SK-N-SH treated with all-trans-retinoic acid at 6 μM for 48 hours (cell line): ENCODE results near the gene HTR4.

Experiments used
- ATAC-seq: fragments of 200-7000 bp; cut with Tn5 transposase; 3 replicates; pipeline ENCODE4 v1.9.1; 2020; ENCODE audit warnings: mild to moderate bottlenecking, moderate library complexity
- ARNTL ChIP-seq: fragments of 450-650 bp; formaldehyde crosslinking; IDR thresholded peaks from 2 replicates; pipeline ENCODE4 v1.5.0; 2020; ENCODE audit warnings: low read depth, mild to moderate bottlenecking, moderate library complexity, borderline replicate concordance
- BACH2 ChIP-seq: fragments of 250-450 bp; sonication (Bioruptor Pico); IDR thresholded peaks from 2 replicates; pipeline ENCODE4 v1.9.0; 2021; ENCODE audit warnings: mild to moderate bottlenecking, borderline replicate concordance
- CREB5 ChIP-seq: fragments of 250-450 bp; sonication (Bioruptor Pico); IDR thresholded peaks from 2 replicates; pipeline ENCODE4 v1.5.1; 2020; ENCODE audit warnings: low read depth, mild to moderate bottlenecking, moderate library complexity
- CSDC2 ChIP-seq: fragments of 250-450 bp; sonication (Bioruptor Pico); IDR thresholded peaks from 2 replicates; pipeline ENCODE4 v1.5.0; 2020; ENCODE audit warnings: mild to moderate bottlenecking, moderate library complexity
- ESRRG ChIP-seq: fragments of 250-450 bp; sonication (Bioruptor Pico); IDR thresholded peaks from 2 replicates; pipeline ENCODE4 v1.6.1; 2021; ENCODE audit warnings: mild to moderate bottlenecking
- GLIS3 ChIP-seq: fragments of 250-450 bp; sonication (Bioruptor Pico); IDR thresholded peaks from 2 replicates; pipeline ENCODE4 v1.5.0; 2020; ENCODE audit warnings: mild to moderate bottlenecking, moderate library complexity
- OSR1 ChIP-seq: fragments of 250-450 bp; sonication (Bioruptor Pico); IDR thresholded peaks from 2 replicates; pipeline ENCODE4 v1.8.0; 2022; ENCODE audit warnings: moderate library complexity, mild to moderate bottlenecking, inconsistent platforms
- PATZ1 ChIP-seq: fragments of 250-450 bp; sonication (Bioruptor Pico); IDR thresholded peaks from 2 replicates; pipeline ENCODE4 v1.8.0; 2020; ENCODE audit warnings: mild to moderate bottlenecking, moderate library complexity, borderline replicate concordance
- POU6F1 ChIP-seq: fragments of 250-450 bp; sonication (Bioruptor Pico); IDR thresholded peaks from 2 replicates; pipeline ENCODE4 v1.8.0; 2021; ENCODE audit warnings: low read depth, mild to moderate bottlenecking, moderate library complexity, borderline replicate concordance
- PPARA ChIP-seq: fragments of 250-450 bp; sonication (Bioruptor Pico); IDR thresholded peaks from 2 replicates; pipeline ENCODE4 v1.5.0; 2020; ENCODE audit warnings: mild to moderate bottlenecking, borderline replicate concordance
- RARB ChIP-seq: fragments of 250-450 bp; sonication (Bioruptor Pico); IDR thresholded peaks from 2 replicates; pipeline ENCODE4 v1.8.0; 2021; ENCODE audit warnings: mild to moderate bottlenecking, moderate library complexity
- SNAI2 ChIP-seq: fragments of 250-450 bp; sonication (Bioruptor Pico); IDR thresholded peaks from 2 replicates; pipeline ENCODE4 v1.5.0; 2020; ENCODE audit warnings: mild to moderate bottlenecking, moderate library complexity
- TCF4 ChIP-seq: fragments of 250-450 bp; sonication (Bioruptor Pico); IDR thresholded peaks from 2 replicates; pipeline ENCODE4 v1.8.0; 2021; ENCODE audit warnings: mild to moderate bottlenecking, moderate library complexity, borderline replicate concordance
- TSHZ2 ChIP-seq: fragments of 250-450 bp; sonication (Bioruptor Pico); IDR thresholded peaks from 2 replicates; pipeline ENCODE4 v1.5.0; 2020; ENCODE audit warnings: mild to moderate bottlenecking, moderate library complexity
- ZC3H10 ChIP-seq: fragments of 250-450 bp; sonication (Bioruptor Pico); IDR thresholded peaks from 2 replicates; pipeline ENCODE4 v1.5.1; 2021; ENCODE audit warnings: mild to moderate bottlenecking, moderate library complexity
- ZFP3 ChIP-seq: fragments of 250-450 bp; sonication (Bioruptor Pico); IDR thresholded peaks from 2 replicates; pipeline ENCODE4 v1.5.0; 2020; ENCODE audit warnings: mild to moderate bottlenecking, moderate library complexity
- ZFP30 ChIP-seq: fragments of 450-650 bp; formaldehyde crosslinking; IDR thresholded peaks from 2 replicates; pipeline ENCODE4 v1.5.0; 2022; ENCODE audit warnings: mild to moderate bottlenecking, moderate library complexity
- ZNF565 ChIP-seq: fragments of 450-650 bp; formaldehyde crosslinking; conservative IDR thresholded peaks from 2 replicates; pipeline ENCODE4 v1.5.0; 2020; ENCODE audit warnings: low read depth, mild to moderate bottlenecking, moderate library complexity
- ZNF70 ChIP-seq: fragments of 450-650 bp; formaldehyde crosslinking; IDR thresholded peaks from 2 replicates; pipeline ENCODE4 v1.5.0; 2020; ENCODE audit warnings: mild to moderate bottlenecking, moderate library complexity
- ZNF8 ChIP-seq: fragments of 450-650 bp; formaldehyde crosslinking; IDR thresholded peaks from 2 replicates; pipeline ENCODE4 v1.5.0; 2020; ENCODE audit warnings: mild to moderate bottlenecking, moderate library complexity
- TF ChIP-seq, protein P1 (sequence below): fragments of 250-450 bp; sonication (Bioruptor Pico); IDR thresholded peaks from 2 replicates; pipeline ENCODE4 v1.5.1; 2021; ENCODE audit warnings: mild to moderate bottlenecking, moderate library complexity

The HTR4 gene

GRCh38 chr5:148595697-148596096, 58.6 kb downstream of the HTR4 start:
- no peak for TF ChIP-seq SNAI2
- TF ChIP-seq, protein P1, sequence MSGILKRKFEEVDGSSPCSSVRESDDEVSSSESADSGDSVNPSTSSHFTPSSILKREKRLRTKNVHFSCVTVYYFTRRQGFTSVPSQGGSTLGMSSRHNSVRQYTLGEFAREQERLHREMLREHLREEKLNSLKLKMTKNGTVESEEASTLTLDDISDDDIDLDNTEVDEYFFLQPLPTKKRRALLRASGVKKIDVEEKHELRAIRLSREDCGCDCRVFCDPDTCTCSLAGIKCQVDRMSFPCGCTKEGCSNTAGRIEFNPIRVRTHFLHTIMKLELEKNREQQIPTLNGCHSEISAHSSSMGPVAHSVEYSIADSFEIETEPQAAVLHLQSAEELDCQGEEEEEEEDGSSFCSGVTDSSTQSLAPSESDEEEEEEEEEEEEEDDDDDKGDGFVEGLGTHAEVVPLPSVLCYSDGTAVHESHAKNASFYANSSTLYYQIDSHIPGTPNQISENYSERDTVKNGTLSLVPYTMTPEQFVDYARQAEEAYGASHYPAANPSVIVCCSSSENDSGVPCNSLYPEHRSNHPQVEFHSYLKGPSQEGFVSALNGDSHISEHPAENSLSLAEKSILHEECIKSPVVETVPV: no peak
- TF ChIP-seq CREB5 (CRISPR knock-in tag): no peak
- TF ChIP-seq BACH2 (CRISPR knock-in tag): no peak
- TF ChIP-seq PATZ1 (CRISPR knock-in tag): no peak
- no peak for TF ChIP-seq GLIS3
- TF ChIP-seq TCF4 (CRISPR knock-in tag): no peak
- no peak for ATAC-seq

DNA sequence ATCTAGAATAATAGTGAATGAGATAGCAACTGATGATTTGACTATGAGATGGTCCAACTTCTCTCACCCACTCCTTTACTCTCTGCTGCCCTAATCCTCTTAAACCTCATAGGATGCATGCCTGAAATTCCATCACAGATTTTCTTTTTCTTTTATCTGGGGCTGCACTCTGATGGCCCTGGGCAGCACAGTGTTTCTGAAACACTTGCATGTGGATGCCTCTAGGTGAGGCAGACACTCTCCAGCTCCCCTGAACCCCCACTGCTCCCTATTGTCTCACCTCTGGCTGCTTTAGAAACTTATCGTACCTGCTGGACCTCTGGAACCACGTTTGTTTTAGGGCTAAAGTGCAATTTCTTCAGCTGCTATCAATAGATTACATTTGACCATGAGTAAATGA, 67.5 kb downstream of the HTR4 start:
- no peak for TF ChIP-seq CSDC2 (CRISPR knock-in tag)
- no peak for TF ChIP-seq PPARA (CRISPR knock-in tag)
- TF ChIP-seq ZFP3 (CRISPR knock-in tag): no peak
- TF ChIP-seq ARNTL: no peak
- no peak for TF ChIP-seq BACH2 (CRISPR knock-in tag)
- no peak for TF ChIP-seq GLIS3
- ATAC-seq: no peak

DNA sequence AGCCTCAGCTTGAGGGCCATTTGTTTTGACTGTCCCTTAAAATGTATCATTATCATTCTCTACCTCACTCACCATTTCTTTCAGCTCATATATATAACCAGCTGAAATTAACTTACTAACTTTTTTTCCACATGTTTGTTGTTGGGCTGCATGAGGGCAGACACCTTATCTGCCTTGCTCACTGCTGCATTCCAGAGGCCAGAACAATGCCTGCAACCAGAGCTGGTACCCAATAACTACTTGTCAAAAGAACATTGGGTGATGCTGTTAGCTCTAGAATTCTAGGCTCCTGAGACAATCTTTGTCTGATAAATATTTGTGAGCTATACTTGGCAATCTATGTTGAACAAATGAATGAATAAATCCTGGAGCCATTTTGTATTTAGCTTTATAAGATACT, 68.3 kb downstream of the HTR4 start:
- ATAC-seq: no peak
- TF ChIP-seq RARB (CRISPR knock-in tag): no peak
- no peak for TF ChIP-seq ZNF565 (CRISPR knock-in tag)
- TF ChIP-seq, protein P1: no peak

DNA sequence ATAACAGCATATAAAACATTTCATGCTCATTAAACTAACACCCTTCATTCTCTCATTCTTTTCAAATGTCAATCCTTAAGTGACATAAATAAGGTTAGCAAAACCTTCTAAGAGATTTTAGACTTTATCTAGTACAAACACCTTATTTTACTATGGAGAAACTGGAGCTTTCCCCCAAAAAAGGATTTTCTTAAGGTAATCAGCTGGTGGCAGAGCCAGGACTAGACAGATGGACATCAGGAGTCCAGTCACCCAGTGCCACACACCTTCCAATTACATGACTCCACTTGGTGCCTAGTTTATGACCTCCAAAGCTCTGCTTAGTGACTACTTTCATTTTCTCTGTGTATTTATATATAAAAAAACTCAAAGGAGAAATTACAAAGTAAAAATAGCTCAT, 70.2 kb downstream of the HTR4 start:
- no peak for TF ChIP-seq BACH2 (CRISPR knock-in tag)
- no peak for TF ChIP-seq PPARA (CRISPR knock-in tag)
- TF ChIP-seq CREB5 (CRISPR knock-in tag): no peak
- TF ChIP-seq ZC3H10 (CRISPR knock-in tag): no peak
- no peak for TF ChIP-seq GLIS3
- no peak for TF ChIP-seq SNAI2
- no peak for TF ChIP-seq ZFP3 (CRISPR knock-in tag)
- TF ChIP-seq ZFP30: no peak
- no peak for TF ChIP-seq TSHZ2
- TF ChIP-seq POU6F1: no peak
- TF ChIP-seq ZNF70 (CRISPR knock-in tag): no peak
- TF ChIP-seq OSR1: no peak
- TF ChIP-seq ZNF8 (CRISPR knock-in tag): no peak
- no peak for TF ChIP-seq PATZ1 (CRISPR knock-in tag)
- no peak for TF ChIP-seq RARB (CRISPR knock-in tag)
- no peak for TF ChIP-seq ESRRG (CRISPR knock-in tag)
- ATAC-seq: no peak
